HepG2 (cell line): Measurements from ENCODE around the gene ZNF148. TPM values are rescaled to one million over a fixed set of nuclear protein-coding genes. Genes with fewer than 3 reads are reported as not detected.

Experiments
- ATAC-seq: fragments of 200-7000 bp; cut with Tn5 transposase; 3 replicates; pipeline ENCODE4 v1.9.1; 2020; ENCODE audit warnings: mild to moderate bottlenecking, moderate library complexity
- BruUV-seq: library from RNA; stranded (reverse); fragments of 400-500 nt; replicated peaks from 2 replicates; lab custom pipeline; 2021; lab: Mats Ljungman, UMichigan
- CTCF ChIA-PET: fragments of 300-600 bp; formaldehyde crosslinking; extraction: SDS; loops from one replicate; lab custom pipeline; 2021; ENCODE audit warnings: low total read pairs, inconsistent platforms, low intra/inter-chr PET ratio; lab: Yijun Ruan, JAX
- POLR2A ChIA-PET: fragments of 350-600 bp; sonication (Branson Sonifier 250); formaldehyde crosslinking; loops from one replicate; lab custom pipeline; 2020; ENCODE audit warnings: antibody characterized with exemption, inconsistent platforms; lab: Yijun Ruan, JAX
- DNase-seq: peaks from one replicate; pipeline ENCODE4 v3.0.0-alpha.2; 2015; ENCODE audit warnings: low spot score
- FAIRE-seq: peaks from 3 replicates; lab custom pipeline; 2011; peaks lifted over from hg19 to GRCh38; lab: Jason Lieb, UNC
- H2AFZ ChIP-seq: one replicate; pipeline ENCODE4 v1.6.1; 2011; ENCODE audit warnings: low read length, inconsistent platforms
- H3K27ac ChIP-seq: fragments of 300-600 bp; 3 replicates; pipeline ENCODE4 v1.8.0; 2011; ENCODE audit warnings: mixed run types, mild to moderate bottlenecking, mixed read lengths, low read length, inconsistent platforms; ENCODE audit not compliant: insufficient read depth; ENCODE audit errors: extremely low read length
- H3K27me3 ChIP-seq, 2 experiments: fragments of 200-600 bp in 1 of 2; 2 replicates in 1 of 2; 3 replicates in 1 of 2; pipeline versions ENCODE4 v1.6.0 to v1.8.0; 2011; ENCODE audit warnings: low read length in 2 of 2, mild to moderate bottlenecking in 2 of 2, moderate library complexity in 2 of 2, inconsistent platforms in 1 of 2; ENCODE audit not compliant: insufficient read depth in 2 of 2, control insufficient read depth in 1 of 2
- H3K36me3 ChIP-seq, 2 experiments: fragments of 200-600 bp in 1 of 2; replicated peaks in 1 of 2; 2 replicates in 1 of 2; 3 replicates in 1 of 2; pipeline versions ENCODE4 v1.5.1 to v1.8.0; 2011; ENCODE audit warnings: low read length in 2 of 2, inconsistent platforms in 1 of 2; ENCODE audit not compliant: insufficient read depth in 2 of 2, control insufficient read depth in 1 of 2
- H3K4me1 ChIP-seq: 2 replicates; pipeline ENCODE4 v1.5.1; 2012; ENCODE audit warnings: low read length, inconsistent platforms; ENCODE audit not compliant: insufficient read depth
- H3K4me2 ChIP-seq: 2 replicates; pipeline ENCODE4 v1.6.0; 2011; ENCODE audit warnings: low read depth, low read length, inconsistent platforms
- H3K4me3 ChIP-seq, 3 experiments: fragments of 200-600 bp in 1 of 3; sonication (generic), shearing (Covaris generic) in 1 of 3; replicated peaks in 1 of 3; 2 replicates each; pipeline ENCODE4 v1.5.1; 2011 to 2016; ENCODE audit warnings: low read length in 3 of 3, inconsistent platforms in 2 of 3, low read depth in 2 of 3, mild to moderate bottlenecking in 2 of 3, control low read depth in 1 of 3, mixed read lengths in 1 of 3; ENCODE audit not compliant: insufficient read depth in 1 of 3
- H3K79me2 ChIP-seq: one replicate; pipeline ENCODE4 v1.6.1; 2011; ENCODE audit warnings: low read length, inconsistent platforms; ENCODE audit not compliant: insufficient read depth
- H3K9ac ChIP-seq: 2 replicates; pipeline ENCODE4 v1.6.0; 2011; ENCODE audit warnings: mild to moderate bottlenecking, low read depth, low read length, inconsistent platforms; ENCODE audit not compliant: insufficient read depth
- H3K9me3 ChIP-seq: 2 replicates; pipeline ENCODE4 v1.5.1; 2012; ENCODE audit warnings: mild to moderate bottlenecking, low read length
- H4K20me1 ChIP-seq: 2 replicates; pipeline ENCODE4 v1.6.0; 2011; ENCODE audit warnings: inconsistent platforms, mild to moderate bottlenecking, low read length, moderate library complexity; ENCODE audit not compliant: insufficient read depth
- DNMT1 ChIP-seq: sonication (generic); formaldehyde crosslinking; IDR thresholded peaks from 2 replicates; pipeline ENCODE4 v1.5.1; 2020; ENCODE audit warnings: mild to moderate bottlenecking, missing genetic modification reagents
- FLYWCH1 ChIP-seq: sonication (generic); formaldehyde crosslinking; IDR thresholded peaks from 2 replicates; pipeline ENCODE4 v1.8.1; 2023; ENCODE audit warnings: mild to moderate bottlenecking, missing genetic modification reagents
- HINFP ChIP-seq: sonication (generic); formaldehyde crosslinking; IDR thresholded peaks from 2 replicates; pipeline ENCODE4 v1.4.0; 2020; ENCODE audit warnings: low read depth, mild to moderate bottlenecking, missing genetic modification reagents
- JDP2 ChIP-seq: sonication (generic); formaldehyde crosslinking; IDR thresholded peaks from 2 replicates; pipeline ENCODE4 v1.8.1; 2022; ENCODE audit warnings: missing genetic modification reagents, borderline replicate concordance
- JUNB ChIP-seq: sonication (generic); formaldehyde crosslinking; IDR thresholded peaks from 2 replicates; pipeline ENCODE4 v1.8.0; 2022; ENCODE audit warnings: missing genetic modification reagents, mild to moderate bottlenecking, borderline replicate concordance
- KDM2A ChIP-seq: sonication (generic); formaldehyde crosslinking; IDR thresholded peaks from 2 replicates; pipeline ENCODE4 v1.4.0; 2020; ENCODE audit warnings: low read depth, missing genetic modification reagents, borderline replicate concordance
- NR2F1 ChIP-seq, 2 experiments: fragments of 450-650 bp in 1 of 2; formaldehyde crosslinking in 1 of 2; IDR thresholded peaks; 2 replicates each; pipeline versions ENCODE4 v1.5.0 to v1.6.1; 2016 to 2020; ENCODE audit warnings: mild to moderate bottlenecking in 1 of 2, missing compliant biosample characterization in 1 of 2, missing genetic modification reagents in 1 of 2, moderate library complexity in 1 of 2
- RAD51 ChIP-seq: fragments of 450-650 bp; IDR thresholded peaks from 2 replicates; pipeline ENCODE4 v1.6.1; 2016; ENCODE audit warnings: borderline replicate concordance
- ZBTB7A ChIP-seq: sonication (generic); formaldehyde crosslinking; IDR thresholded peaks from 2 replicates; pipeline ENCODE4 v1.8.0; 2022; ENCODE audit warnings: mild to moderate bottlenecking, missing genetic modification reagents
- ZNF10 ChIP-seq: sonication (generic); formaldehyde crosslinking; IDR thresholded peaks from 2 replicates; pipeline ENCODE4 v1.4.0; 2020; ENCODE audit warnings: mild to moderate bottlenecking, low read depth, missing genetic modification reagents, borderline replicate concordance
- ZNF24 ChIP-seq: fragments of 450-650 bp; IDR thresholded peaks from 2 replicates; pipeline ENCODE4 v1.6.1; 2017; ENCODE audit warnings: antibody characterized with exemption, mild to moderate bottlenecking
- ZNF510 ChIP-seq: sonication (generic); formaldehyde crosslinking; IDR thresholded peaks from 2 replicates; pipeline ENCODE4 v1.4.0; 2020; ENCODE audit warnings: low read depth, mild to moderate bottlenecking, missing genetic modification reagents
- ZNF746 ChIP-seq: sonication (generic); formaldehyde crosslinking; IDR thresholded peaks from 2 replicates; pipeline ENCODE4 v1.8.0; 2022; ENCODE audit warnings: mild to moderate bottlenecking, missing genetic modification reagents
- ZNF891 ChIP-seq: sonication (generic); formaldehyde crosslinking; IDR thresholded peaks from 2 replicates; pipeline ENCODE4 v1.5.0; 2020; ENCODE audit warnings: mild to moderate bottlenecking, missing genetic modification reagents
- WGBS: methylation state at CpG from one replicate; pipeline ENCODE4 v1.1.6; 2017; ENCODE audit warnings: low lambda C conversion rate; 5-methylcytosine and 5-hydroxymethylcytosine counted together
- in situ Hi-C: cut with HindIII; loops from 2 replicates; pipeline ENCODE4 v1.10.0; 2017; ENCODE audit warnings: low pct_unique_long_range_greater_than_20kb; ENCODE audit not compliant: extremely low pct_ligation_motif_present
- intact Hi-C: fragments of 100-400 bp; cut with micrococcal nuclease; formaldehyde crosslinking; loops from one replicate; pipeline ENCODE4 v1.10.0; 2022; ENCODE audit not compliant: unreplicated experiment
- polyA plus RNA-seq, 8 experiments: library from polyadenylated mRNA; depleted of rRNA in 3 of 8; stranded (reverse) in 7 of 8; unstranded in 1 of 8; fragments of >200 nt; fragmentation: Illumina TruSeq in 4 of 8; extraction: Trizol in 4 of 8; gene quantifications; 2 replicates each; pipeline versions ENCODE4 v1.2.1 to v1.2.3, GENCODE V29; 2011 to 2016; ENCODE audit warnings: low read depth in 4 of 8, missing spikeins in 1 of 8, mixed read lengths in 1 of 8; ENCODE audit not compliant: insufficient read depth in 1 of 8
- total RNA-seq, 5 experiments: library from RNA; depleted of rRNA; stranded (reverse); fragments of >200 nt; fragmentation: Illumina TruSeq; extraction: Trizol; gene quantifications; 2 replicates each; pipeline ENCODE4 v1.2.3, GENCODE V29; 2016; ENCODE audit warnings: low read depth in 1 of 5
- TF ChIP-seq, protein P1 (sequence below): sonication (generic); formaldehyde crosslinking; conservative IDR thresholded peaks from 2 replicates; pipeline ENCODE4 v1.4.0; 2020; ENCODE audit warnings: missing genetic modification reagents
- TF ChIP-seq, protein P2 (sequence below): sonication (generic); formaldehyde crosslinking; IDR thresholded peaks from 2 replicates; pipeline ENCODE4 v1.4.0; 2020; ENCODE audit warnings: mild to moderate bottlenecking, missing genetic modification reagents, borderline replicate concordance
- TF ChIP-seq, protein P3 (sequence below): sonication (generic); formaldehyde crosslinking; IDR thresholded peaks from 2 replicates; pipeline ENCODE4 v1.5.0; 2020; ENCODE audit warnings: missing genetic modification reagents

The ZNF148 gene
- total and polyA plus RNA-seq, 2 of the 13 experiments (the other 11 are each of a cell fraction or from before 2014, with no cell fraction given) = 10.6 to 36.1 TPM

DNA sequence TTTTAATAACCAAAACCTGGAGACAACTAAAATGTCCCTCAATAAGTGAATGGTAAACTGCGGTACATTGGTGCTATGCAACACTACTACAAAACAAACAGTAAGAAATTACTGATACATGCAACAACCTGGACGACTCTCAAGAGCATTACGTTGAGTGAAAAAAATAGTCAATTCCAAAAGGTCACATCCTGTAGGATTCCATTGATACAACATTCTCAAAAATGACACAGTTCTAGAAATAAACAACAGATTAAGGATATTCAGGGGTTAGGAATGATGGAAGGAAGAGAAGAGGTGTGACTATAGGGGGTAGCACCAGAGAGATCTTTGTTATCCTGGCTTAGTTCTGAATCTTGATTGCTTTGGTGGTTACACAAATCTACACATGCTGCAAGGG, 72.2 kb downstream of the ZNF148 start (continued):
- TF ChIP-seq NR2F1 (CRISPR knock-in tag; IDR thresholded peaks at IDR 0.05) (no peak), JDP2 (no peak)

- Histone ChIP-seq H3K27ac (no peak overlapping the region), H2AFZ (no peak overlapping the region), H3K9me3 (no peaks in the 10 kb centered on the region), H3K4me2 (no peak overlapping the region), H3K27me3 (no peaks in the 10 kb centered on the region), H3K36me3 (0 out of 5 replicates have a peak, but pooled peaks cover 0 to 5% of the 10 kb centered on the region in 2 experiments), H4K20me1 (no peaks in the 10 kb centered on the region; the same call in 1 of the 2 replicates), H3K4me3 (no peak overlapping the region), H3K4me1 (no peaks in the 10 kb centered on the region), H3K9ac (no peak overlapping the region), H3K79me2 (peaks cover 26% of the 10 kb centered on the region)
- POLR2A ChIA-PET = no interaction called here
- BruUV-seq = no TSS peak
- in situ Hi-C loops (no loop called here), intact Hi-C loops (no loop called here)
- no peak for DNase-seq
- ATAC-seq = no peak
- TF ChIP-seq ZNF10 (CRISPR knock-in tag) (no peak), ZNF746 (CRISPR knock-in tag) (no peak), ZNF891 (CRISPR knock-in tag) (no peak), FLYWCH1 (CRISPR knock-in tag) (no peak), ZNF24 (no peak), HINFP (no peak), ZBTB7A (no peak), DNMT1 (CRISPR knock-in tag) (no peak), JUNB (no peak), RAD51 (no peak), ZNF510 (CRISPR knock-in tag) (no peak), KDM2A (CRISPR knock-in tag) (no peak)
- TF ChIP-seq, protein P1, sequence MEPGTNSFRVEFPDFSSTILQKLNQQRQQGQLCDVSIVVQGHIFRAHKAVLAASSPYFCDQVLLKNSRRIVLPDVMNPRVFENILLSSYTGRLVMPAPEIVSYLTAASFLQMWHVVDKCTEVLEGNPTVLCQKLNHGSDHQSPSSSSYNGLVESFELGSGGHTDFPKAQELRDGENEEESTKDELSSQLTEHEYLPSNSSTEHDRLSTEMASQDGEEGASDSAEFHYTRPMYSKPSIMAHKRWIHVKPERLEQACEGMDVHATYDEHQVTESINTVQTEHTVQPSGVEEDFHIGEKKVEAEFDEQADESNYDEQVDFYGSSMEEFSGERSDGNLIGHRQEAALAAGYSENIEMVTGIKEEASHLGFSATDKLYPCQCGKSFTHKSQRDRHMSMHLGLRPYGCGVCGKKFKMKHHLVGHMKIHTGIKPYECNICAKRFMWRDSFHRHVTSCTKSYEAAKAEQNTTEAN (CRISPR knock-in tag) = no peak
- TF ChIP-seq, protein P2, sequence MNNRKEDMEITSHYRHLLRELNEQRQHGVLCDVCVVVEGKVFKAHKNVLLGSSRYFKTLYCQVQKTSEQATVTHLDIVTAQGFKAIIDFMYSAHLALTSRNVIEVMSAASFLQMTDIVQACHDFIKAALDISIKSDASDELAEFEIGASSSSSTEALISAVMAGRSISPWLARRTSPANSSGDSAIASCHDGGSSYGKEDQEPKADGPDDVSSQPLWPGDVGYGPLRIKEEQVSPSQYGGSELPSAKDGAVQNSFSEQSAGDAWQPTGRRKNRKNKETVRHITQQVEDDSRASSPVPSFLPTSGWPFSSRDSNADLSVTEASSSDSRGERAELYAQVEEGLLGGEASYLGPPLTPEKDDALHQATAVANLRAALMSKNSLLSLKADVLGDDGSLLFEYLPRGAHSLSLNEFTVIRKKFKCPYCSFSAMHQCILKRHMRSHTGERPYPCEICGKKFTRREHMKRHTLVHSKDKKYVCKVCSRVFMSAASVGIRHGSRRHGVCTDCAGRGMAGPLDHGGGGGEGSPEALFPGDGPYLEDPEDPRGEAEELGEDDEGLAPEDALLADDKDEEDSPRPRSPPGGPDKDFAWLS (CRISPR knock-in tag) = no peak
- TF ChIP-seq, protein P3, sequence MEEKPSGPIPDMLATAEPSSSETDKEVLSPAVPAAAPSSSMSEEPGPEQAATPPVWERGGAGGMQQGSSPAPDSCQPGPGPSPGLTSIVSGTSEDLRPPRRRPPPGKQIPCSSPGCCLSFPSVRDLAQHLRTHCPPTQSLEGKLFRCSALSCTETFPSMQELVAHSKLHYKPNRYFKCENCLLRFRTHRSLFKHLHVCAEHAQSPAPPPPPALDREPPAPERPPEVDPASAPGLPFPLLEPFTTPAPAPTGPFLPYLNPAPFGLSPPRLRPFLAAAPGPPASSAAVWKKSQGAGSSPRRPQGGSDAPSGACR = no peak
- whole genome bisulfite sequencing = 93% methylated on average over 3 of the region's 3 CpGs
- no peak for FAIRE-seq
- CTCF ChIA-PET = no interaction called here
These were observed 74.7 kb downstream of the ZNF148 start for GRCh38 chr3:125300416-125300815.
